ENCODE data around the gene OTOG.

Gene OTOG, protein sequence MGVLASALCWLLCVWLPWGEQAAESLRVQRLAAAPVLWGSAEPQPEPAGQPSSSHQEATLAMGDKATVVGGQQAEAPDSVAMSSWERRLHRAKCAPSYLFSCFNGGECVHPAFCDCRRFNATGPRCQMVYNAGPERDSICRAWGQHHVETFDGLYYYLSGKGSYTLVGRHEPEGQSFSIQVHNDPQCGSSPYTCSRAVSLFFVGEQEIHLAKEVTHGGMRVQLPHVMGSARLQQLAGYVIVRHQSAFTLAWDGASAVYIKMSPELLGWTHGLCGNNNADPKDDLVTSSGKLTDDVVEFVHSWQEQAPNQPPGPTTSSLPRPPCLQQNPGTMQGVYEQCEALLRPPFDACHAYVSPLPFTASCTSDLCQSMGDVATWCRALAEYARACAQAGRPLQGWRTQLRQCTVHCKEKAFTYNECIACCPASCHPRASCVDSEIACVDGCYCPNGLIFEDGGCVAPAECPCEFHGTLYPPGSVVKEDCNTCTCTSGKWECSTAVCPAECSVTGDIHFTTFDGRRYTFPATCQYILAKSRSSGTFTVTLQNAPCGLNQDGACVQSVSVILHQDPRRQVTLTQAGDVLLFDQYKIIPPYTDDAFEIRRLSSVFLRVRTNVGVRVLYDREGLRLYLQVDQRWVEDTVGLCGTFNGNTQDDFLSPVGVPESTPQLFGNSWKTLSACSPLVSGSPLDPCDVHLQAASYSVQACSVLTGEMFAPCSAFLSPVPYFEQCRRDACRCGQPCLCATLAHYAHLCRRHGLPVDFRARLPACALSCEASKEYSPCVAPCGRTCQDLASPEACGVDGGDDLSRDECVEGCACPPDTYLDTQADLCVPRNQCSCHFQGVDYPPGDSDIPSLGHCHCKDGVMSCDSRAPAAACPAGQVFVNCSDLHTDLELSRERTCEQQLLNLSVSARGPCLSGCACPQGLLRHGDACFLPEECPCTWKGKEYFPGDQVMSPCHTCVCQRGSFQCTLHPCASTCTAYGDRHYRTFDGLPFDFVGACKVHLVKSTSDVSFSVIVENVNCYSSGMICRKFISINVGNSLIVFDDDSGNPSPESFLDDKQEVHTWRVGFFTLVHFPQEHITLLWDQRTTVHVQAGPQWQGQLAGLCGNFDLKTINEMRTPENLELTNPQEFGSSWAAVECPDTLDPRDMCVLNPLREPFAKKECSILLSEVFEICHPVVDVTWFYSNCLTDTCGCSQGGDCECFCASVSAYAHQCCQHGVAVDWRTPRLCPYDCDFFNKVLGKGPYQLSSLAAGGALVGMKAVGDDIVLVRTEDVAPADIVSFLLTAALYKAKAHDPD (N-terminal part only)

DNA sequence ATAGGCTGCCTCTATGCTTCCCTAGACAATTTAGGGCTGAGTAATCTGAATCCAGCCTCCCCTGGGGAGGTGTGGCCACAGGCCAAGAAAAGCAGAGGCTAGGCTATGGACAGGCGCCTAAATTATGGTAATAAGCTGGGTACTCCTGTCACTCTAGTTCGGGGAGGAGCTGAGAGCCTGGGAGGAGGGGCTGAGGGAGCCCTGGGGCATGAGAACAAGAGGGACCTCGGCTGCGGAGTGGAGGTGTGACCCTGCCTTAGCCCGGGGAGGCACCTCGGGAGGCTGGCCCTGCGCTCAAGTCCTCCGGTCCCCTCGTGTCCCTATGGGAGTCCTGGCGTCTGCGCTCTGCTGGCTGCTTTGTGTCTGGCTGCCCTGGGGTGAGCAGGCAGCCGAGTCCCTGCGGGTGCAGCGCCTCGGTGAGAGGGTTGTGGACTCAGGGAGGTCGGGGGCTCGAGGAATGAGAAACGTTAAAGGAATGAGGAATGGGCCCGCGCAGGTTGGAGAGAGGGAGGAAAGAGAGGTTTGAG, at the start of gene OTOG:
OTOG (plus strand) TSS at position 209 of the 527 bp plus-strand sequence; CDS start at position 323, 114 bp downstream.
- DNase-seq (ENCODE audit: low read depth) = no peak
- TF ChIP-seq, protein P1, sequence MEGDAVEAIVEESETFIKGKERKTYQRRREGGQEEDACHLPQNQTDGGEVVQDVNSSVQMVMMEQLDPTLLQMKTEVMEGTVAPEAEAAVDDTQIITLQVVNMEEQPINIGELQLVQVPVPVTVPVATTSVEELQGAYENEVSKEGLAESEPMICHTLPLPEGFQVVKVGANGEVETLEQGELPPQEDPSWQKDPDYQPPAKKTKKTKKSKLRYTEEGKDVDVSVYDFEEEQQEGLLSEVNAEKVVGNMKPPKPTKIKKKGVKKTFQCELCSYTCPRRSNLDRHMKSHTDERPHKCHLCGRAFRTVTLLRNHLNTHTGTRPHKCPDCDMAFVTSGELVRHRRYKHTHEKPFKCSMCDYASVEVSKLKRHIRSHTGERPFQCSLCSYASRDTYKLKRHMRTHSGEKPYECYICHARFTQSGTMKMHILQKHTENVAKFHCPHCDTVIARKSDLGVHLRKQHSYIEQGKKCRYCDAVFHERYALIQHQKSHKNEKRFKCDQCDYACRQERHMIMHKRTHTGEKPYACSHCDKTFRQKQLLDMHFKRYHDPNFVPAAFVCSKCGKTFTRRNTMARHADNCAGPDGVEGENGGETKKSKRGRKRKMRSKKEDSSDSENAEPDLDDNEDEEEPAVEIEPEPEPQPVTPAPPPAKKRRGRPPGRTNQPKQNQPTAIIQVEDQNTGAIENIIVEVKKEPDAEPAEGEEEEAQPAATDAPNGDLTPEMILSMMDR (IDR thresholded peaks at IDR 0.05; ENCODE audit: low read depth, low read length, missing control alignments) = no peak
- H3K4me3 ChIP-seq (ENCODE audit: low read depth, low read length) = no peak within 1 kb of the TSS

DNA sequence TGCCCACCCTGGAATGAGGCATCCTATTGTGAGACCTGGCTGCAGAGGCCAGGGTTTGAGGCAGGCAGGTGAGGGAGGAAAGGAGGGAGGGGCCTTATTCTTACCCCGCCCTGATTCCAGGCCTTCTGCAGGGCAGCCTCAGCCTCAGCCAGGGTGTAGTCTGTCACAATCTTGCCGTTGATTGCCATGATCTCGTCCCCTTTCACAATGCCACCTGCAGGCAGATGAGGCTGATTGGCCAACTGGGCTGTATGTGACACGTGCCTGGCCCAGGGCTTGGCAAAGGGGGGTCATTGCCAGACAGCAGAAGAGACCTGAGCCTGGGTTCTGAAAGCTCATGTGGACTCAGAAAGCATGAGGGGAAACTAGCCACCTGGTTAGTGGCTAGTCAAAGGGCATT, 49.0 kb upstream of the OTOG start:
- TF ChIP-seq, protein P1 (IDR thresholded peaks at IDR 0.05; ENCODE audit: low read depth, low read length, missing control alignments) = no peak
- DNase-seq (ENCODE audit: low read depth) = no peak
- no peak overlapping the region for H3K4me3 ChIP-seq (ENCODE audit: low read depth, low read length)

DNA sequence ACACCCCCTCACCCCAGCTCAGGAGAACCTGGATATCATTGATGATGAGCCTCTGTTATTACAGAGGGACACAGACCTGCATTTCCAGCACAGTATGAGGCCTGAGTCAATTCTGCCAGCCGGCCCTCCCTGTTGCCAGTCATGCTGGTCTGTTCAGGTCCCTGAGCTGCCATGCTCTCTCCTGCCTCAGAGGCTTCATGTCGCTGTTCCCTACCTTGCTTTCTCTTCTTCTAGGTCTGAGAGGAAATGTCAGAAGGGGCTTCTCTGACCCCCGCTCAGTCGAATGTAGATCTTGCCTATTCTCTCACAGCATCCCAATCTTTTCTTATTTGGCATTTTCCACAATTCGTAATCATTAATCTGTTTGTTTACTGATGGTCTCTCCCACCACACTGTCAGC, 48.6 kb upstream of the OTOG start:
- no peak overlapping the region for H3K4me3 ChIP-seq (ENCODE audit: low read depth, low read length)
- DNase-seq (ENCODE audit: low read depth) = no peak
- TF ChIP-seq, protein P1 (IDR thresholded peaks at IDR 0.05; ENCODE audit: low read depth, low read length, missing control alignments) = peak; percentile 38

DNA sequence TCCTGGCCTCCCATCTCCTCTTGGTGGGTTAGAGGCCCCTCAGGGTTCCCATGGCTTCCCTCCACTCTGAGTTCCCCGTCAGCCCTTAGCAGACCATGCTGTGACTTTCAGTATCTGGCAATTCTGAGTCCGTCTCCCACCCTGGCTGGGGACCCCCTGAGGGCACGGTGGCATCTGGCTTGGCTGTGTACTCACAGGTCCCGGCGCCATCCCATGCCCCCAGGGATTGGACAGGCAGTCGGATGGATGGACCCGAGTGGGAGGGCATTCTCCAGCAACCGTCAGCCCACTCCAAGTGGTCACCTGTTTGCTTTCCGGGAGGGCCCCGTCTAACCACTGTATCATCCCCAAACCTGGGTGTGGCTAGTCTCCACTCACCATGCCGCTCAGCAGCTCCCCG, 46.4 kb upstream of the OTOG start:
- no peak for DNase-seq (ENCODE audit: low read depth)
- TF ChIP-seq, protein P1 (IDR thresholded peaks at IDR 0.05; ENCODE audit: low read depth, low read length, missing control alignments) = no peak
- H3K4me3 ChIP-seq (ENCODE audit: low read depth, low read length) = no peak overlapping the region

DNA sequence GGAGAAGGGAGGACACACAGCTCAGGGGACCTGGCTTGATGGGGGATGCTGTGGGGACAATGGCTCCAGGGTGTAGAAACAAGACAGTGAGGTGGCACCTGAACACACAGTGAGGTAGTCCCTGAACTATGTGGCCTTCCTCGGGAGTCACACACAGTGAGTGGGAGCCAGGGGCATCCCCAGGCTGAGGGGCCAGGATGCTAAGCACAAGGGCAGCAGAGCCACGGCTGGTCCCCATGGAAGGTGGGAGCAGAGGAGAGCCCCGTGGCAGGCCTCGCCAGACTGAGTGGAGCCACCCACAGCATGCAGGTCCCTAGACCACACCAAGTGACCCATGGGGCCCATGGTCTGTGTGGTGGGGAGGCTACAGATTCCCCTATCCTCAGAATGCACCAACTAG, 44.4 kb upstream of the OTOG start:
- no peak for DNase-seq (ENCODE audit: low read depth)
- TF ChIP-seq, protein P1 (IDR thresholded peaks at IDR 0.05; ENCODE audit: low read depth, low read length, missing control alignments) = no peak
- H3K4me3 ChIP-seq (ENCODE audit: low read depth, low read length) = no peak overlapping the region

DNA sequence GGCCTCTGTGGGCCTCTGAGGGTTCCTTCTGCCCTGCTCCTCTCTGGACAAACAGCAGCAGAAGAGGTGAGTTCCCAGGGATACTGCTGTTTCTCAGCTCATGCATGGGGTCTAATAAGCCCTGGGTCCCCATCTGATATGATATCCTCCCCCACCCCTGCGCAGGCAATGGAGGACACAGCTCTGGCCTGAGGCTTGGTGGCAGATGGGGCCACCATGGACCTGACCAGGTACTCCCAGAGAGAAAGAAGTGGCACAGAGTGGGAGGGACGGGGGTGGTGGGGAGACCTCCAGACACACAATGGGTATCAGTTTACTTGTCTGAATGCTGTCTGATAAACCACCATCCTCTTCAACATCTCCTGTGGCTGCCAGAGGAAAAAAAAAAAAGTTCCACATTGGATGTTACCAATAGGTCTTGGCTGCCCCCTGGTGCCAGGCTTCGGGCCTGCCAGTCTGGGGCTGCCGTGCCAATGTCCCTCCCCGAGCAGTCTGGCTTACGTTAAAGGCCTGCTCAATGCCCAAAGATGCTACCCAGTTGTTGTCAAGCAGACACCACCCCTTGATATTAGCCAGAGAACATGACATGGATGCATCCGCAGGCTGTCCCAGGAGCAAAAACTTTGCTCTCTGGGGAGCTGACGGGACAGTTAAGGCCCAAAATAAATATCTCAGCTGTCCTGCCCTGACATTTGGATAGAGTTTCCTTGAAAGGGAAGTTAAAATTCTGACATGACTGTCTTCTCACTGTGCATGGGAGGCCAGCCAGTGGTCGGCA, 42.5 kb upstream of the OTOG start:
- TF ChIP-seq, protein P1 (IDR thresholded peaks at IDR 0.05; ENCODE audit: low read depth, low read length, missing control alignments) = peak; percentile 83
- H3K4me3 ChIP-seq (ENCODE audit: low read depth, low read length) = no peak overlapping the region
- DNase-seq (ENCODE audit: low read depth) = no peak
